Endothelial cell of umbilical vein (primary cell): ENCODE results near the gene PAX2.

ENCODE experiments used
- CTCF ChIP-seq, 2 donors: IDR thresholded peaks; 1 replicate in 1 of 2; 2 replicates in 1 of 2; pipeline ENCODE4 v1.5.1; 2011; ENCODE audit warnings: low read length in 2 of 2, mild to moderate bottlenecking in 2 of 2, moderate library complexity in 2 of 2, control low read depth in 1 of 2, inconsistent platforms in 1 of 2, low read depth in 1 of 2; ENCODE audit not compliant: insufficient read depth in 1 of 2; ENCODE audit errors: extremely low read depth in 1 of 2
- POLR2A ChIP-seq: IDR thresholded peaks from 2 replicates; pipeline ENCODE4 v1.6.1; 2012; ENCODE audit warnings: low read depth, mild to moderate bottlenecking, control low read depth, low read length

- TF ChIP-seq POLR2A (no peak), CTCF (IDR thresholded peaks at IDR 0.05; ENCODE audit: extremely low read depth in 1 of 2, insufficient read depth in 1 of 2, low read depth in 1 of 2, low read length in 2 of 2) (no peak)
These were observed 2.3 kb downstream of the PAX2 start for GRCh38 chr10:100747456-100748230.
